Erythroblast (primary cell): ENCODE measurements around the gene ADAMTSL2.

Experiments used
- DNase-seq, 2 experiments: peaks; one replicate each; lab custom pipeline; 2025; lab: John Stamatoyannopoulos, UW
- GATA1 ChIP-seq: IDR thresholded peaks from 2 replicates; pipeline ENCODE4 v1.6.1; 2011; ENCODE audit warnings: low read depth, mild to moderate bottlenecking, control low read depth, low read length, moderate library complexity
- POLR2A ChIP-seq: IDR thresholded peaks from 2 replicates; pipeline ENCODE4 v1.6.1; 2011; ENCODE audit warnings: mild to moderate bottlenecking, low read length

The ADAMTSL2 gene

DNA sequence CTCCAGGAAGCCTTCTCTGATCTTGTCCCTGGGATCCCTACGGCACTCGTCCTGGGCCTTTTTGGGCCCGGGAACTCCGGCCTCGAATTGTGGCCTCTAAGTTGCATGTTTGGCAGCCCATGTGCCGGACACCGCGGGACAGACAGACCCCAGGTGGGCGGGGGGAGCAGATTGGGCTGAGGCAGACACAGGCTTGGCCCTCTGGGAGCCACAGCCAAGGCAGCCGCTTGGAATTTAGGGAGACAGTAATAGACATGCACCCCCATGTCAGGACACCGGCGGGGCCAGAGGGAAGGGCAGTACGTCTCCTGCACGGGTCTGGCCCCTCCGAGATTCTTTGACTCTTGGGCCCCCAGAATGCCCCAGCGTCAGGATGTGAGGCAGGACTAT, 36.2 kb downstream of the ADAMTSL2 start:
- TF ChIP-seq GATA1, result no peak
- no peak for TF ChIP-seq POLR2A

DNA sequence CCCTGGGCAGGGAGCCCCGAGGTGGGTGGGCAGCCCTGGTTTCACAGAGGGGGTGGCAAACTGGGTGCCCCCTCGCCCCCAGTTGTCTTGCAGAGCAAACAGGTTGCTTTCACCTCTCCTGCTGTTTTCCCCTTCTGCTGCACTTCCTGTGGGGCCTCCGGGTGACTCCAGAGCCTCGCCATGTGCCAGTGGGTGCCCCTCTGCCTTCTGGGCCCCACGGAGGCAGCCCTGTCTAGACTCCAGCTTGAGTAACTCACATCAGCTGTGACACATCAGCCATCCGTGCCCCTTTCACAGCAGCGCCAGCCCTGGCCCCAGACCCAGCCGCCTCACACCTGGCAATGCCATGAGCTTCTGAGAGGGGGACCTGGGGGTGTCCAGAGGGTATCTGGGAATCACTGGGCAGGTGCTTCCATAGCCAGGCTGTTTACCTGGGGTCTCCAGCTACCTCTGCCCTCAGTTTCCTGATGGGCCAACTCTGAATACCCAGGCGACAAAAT, 36.9 kb downstream of the ADAMTSL2 start:
- no peak for TF ChIP-seq GATA1
- TF ChIP-seq POLR2A, result no peak
- DNase-seq, result no peak

More for the DNA sequence above, 36.2 kb downstream of the ADAMTSL2 start:
- DNase-seq, result no peak

- no peak for TF ChIP-seq POLR2A
- no peak for TF ChIP-seq GATA1
- no peak for DNase-seq
Measured at GRCh38 chr9:133571896-133572595, 37.5 kb downstream of the ADAMTSL2 start.

DNA sequence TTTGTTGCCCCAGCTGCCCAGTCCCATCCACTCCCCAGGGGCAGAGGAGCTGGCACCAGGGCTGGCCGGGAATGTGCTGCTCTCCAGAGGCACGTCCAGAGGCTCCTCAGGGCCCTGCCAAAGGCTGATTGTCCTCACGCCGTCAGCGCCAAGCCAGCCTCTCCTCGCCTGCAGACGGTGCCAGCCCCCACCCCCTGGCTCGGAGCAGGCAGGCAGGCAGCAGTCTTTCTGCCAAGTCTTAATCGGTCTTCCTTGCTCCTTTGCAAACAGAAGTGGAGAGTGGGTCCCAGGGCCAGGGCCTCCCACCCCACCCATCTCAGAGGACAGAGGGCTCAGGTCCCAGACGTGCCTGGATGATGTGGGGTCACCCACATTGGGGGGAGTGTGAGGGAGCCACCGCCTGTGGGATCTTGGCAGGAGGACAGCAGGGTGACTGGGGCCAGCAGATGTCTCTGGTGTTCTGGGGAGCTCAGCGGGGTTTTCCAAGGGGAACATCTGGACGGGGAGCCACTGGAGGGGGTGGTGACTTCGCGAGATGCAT, 38.4 kb downstream of the ADAMTSL2 start:
- no peak for TF ChIP-seq POLR2A
- TF ChIP-seq GATA1, result no peak
- DNase-seq, result no peak

GRCh38 chr9:133573791-133574515, 39.4 kb downstream of the ADAMTSL2 start:
- no peak for DNase-seq
- TF ChIP-seq GATA1 (no peak), POLR2A (no peak)

GRCh38 chr9:133574771-133575170, 40.3 kb downstream of the ADAMTSL2 start:
- TF ChIP-seq GATA1, result no peak
- TF ChIP-seq POLR2A, result no peak

DNA sequence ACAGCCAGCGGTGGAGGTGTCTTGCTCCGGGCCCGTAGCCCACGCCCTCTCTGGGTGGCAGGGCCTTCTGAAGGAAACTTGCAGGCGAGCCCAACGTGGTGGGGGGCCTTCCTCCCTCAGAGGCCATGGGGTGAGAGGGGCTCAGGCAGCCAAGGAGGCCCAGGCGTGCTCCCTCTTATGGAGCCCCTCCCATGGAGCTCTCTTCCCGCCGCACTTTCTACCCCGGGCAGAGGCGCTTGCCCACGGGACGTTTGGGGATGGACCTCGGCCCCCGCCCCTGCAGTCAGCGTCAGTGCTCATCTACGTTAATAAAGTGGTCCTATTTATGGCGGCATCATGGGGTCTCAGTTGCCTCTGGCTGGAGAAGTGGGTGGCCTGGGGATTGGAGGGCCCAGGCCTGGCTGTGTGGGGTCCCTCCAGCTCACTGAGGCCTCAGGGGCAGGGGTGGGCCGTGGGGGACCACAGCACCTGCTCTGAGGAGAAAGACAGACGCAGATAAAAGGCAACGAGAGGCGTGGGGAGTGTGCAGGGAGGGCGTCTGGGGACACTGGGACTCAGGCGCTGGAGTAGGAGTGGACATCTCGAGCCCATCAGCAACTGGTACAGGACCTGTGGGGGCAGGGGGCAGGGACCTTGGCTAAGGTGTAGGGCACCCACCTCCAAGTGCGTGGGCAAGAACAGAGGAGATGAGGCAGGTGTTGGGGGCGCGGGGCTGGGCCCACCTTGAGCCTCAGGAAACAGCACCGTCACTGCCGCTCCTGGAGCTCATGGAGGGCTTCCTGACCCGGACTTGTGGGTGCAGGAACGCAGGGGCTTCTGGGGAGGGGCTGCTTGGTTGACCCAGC, 40.9 kb downstream of the ADAMTSL2 start:
- no peak for DNase-seq
- no peak for TF ChIP-seq GATA1

More at GRCh38 chr9:133574771-133575170, 40.3 kb downstream of the ADAMTSL2 start:
- no peak for DNase-seq

GRCh38 chr9:133576031-133576874, 41.7 kb downstream of the ADAMTSL2 start:
- DNase-seq, result no peak
- TF ChIP-seq GATA1 (no peak), POLR2A (no peak)

GRCh38 chr9:133576875-133577736, 42.6 kb downstream of the ADAMTSL2 start:
- TF ChIP-seq POLR2A (no peak), GATA1 (no peak)
- no peak for DNase-seq

- no peak for TF ChIP-seq GATA1
- TF ChIP-seq POLR2A, result no peak
- DNase-seq, result no peak
Measured at GRCh38 chr9:133577737-133578112, 43.2 kb downstream of the ADAMTSL2 start.

GRCh38 chr9:133578524-133579441, 44.3 kb downstream of the ADAMTSL2 start:
- DNase-seq, result no peak
- no peak for TF ChIP-seq GATA1
- no peak for TF ChIP-seq POLR2A
